GM19035 (cell line): Measurements from ENCODE around the gene FGF19.
"Not testable (repeated sequence)": the region's sequence is repeated elsewhere in the genome, so short reads cannot be mapped to it uniquely, and the experiment has no call there.

ENCODE experiments used
- ATAC-seq: cut with Tn5 transposase; IDR thresholded peaks from one replicate; pipeline ENCODE4 v1.9.1; 2021; ENCODE audit not compliant: unreplicated experiment

Gene FGF19

DNA sequence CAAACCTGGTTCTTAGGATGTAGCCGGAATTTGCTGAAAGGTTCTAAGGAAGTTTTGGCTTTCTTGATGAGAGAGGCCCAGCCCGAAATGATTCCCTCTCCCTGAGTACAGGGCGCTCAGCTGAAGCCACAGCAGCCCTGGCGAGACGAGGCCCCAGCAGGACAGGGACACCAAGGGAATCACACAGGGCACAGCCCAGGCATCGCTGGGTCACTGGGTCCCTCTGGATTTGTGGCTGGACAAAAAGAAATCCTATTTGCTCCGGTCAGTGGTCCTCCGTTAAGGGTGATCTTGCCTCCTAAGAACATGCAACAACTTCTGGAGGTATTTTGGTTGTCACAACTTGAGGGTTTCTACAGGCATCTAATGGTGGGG is 6.4 kb downstream of the FGF19 start:
- no peak for ATAC-seq

GRCh38 chr11:69696749-69697468 is 6.9 kb downstream of the FGF19 start:
- no peak for ATAC-seq

- ATAC-seq, result not testable (repeated sequence)
Measured at GRCh38 chr11:69695995-69696394, 7.8 kb downstream of the FGF19 start.

DNA sequence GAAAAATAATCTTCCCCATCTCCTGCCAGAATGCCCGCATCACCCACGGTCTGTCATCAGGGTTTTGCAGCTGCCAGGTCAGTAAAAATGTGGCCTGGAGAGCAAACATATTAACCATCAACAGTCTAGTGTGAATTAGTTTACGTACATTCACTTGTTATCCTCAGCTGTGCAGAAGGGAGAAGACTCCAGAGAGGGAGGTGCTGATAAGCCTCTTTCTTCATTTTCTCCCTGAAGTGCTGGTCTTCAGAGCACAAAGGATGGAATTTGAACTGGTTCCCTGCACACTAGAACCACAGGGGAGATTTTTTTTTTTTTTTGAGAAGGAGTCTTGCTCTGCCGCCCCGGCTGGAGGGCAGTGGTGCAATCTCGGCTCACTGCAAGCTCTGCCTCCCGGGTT is 8.2 kb downstream of the FGF19 start:
- ATAC-seq, result no peak

GRCh38 chr11:69694781-69695180 is 9.0 kb downstream of the FGF19 start:
- ATAC-seq, result no peak

GRCh38 chr11:69692422-69692821 is 11.4 kb downstream of the FGF19 start:
- no peak for ATAC-seq

DNA sequence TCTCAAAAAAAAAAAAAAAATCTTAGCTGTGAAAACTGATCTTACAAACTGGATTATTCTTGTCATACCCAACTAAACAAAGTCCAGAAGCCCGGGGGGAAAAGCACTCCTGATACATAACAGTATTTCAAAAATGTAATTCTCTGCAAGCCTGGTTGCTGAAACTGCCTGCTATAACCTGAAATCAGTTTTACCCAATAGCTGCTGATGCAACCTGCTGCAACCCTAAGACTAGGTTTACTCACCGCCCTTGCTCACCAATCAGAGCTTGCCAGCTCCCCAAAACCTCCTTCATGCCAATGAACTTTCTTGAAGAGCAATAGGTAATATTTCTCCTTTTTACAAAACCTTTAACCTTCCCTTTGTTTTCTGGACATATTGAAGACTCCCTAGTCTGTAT is 12.4 kb downstream of the FGF19 start:
- ATAC-seq, result no peak

DNA sequence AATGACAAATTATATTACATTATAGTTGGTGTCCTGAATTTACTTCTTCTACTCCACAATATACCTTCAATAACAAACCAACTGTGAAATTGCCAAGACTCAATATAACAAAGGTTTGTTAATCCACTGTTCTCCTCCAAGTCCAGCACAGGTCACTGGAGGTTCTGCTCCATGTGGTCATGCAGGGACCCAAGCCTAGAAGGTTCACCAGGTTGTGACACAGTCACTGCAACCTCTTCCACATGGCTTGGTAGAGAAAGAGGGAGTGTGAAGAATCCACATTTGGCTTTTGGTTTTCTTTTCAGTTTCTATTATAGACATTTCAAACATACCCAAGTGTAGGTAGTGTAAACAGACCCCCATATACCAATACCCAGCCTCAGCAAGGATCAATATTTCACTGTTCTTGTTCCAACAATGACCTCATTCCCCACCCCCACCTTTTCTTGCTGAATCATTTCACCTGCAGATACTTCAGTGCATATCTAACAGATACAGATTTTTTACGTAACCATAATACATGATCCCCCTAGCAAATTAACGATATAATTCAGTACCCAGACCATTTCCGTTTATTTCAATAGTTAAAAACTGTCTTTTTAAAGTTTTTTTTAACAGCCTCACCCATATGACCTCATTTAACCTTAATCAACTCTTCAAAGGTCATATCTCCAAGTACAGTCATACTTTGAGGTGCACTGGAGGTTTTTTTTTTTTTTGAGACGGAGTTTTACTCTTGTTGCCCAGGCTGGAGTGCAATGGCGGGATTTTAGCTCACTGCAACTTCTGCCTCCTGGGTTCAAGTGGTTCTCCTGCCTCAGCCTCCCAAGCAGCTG is 14.1 kb downstream of the FGF19 start:
- ATAC-seq, result no peak

DNA sequence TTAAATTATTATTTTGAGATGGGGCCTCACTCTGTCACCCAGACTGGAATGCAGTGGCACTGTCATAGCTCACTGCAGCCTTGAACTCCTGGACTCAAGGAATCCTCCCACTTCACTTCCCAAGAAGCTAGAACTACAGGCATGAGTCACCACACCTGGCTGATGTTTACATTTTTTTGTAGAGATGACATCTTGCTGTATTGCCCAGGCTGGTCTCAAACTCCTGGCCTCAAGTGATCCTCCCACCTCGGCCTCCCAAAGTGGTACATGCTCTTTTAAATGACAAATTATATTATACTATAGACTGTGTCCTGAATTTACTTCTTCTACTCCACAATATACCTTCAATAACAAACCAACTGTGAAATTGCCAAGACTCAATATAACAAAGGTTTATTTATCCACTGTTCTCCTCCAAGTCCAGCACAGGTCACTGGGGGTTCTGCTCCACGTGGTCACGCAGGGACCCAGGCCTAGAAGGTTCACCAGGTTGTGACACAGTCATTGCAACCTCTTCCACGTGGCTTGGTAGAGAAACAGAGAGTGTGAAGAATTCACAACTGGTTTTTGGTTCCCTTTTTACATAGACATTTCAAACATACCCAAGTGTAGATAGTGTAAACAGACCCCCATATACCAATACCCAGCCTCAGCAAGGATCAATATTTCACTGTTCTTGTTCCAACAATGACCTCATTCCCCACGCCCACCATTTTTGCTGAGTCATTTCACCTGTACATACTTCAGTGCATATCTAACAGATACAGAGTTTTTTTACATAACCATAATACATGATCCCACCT is 15.7 kb downstream of the FGF19 start:
- not testable (repeated sequence) for ATAC-seq

DNA sequence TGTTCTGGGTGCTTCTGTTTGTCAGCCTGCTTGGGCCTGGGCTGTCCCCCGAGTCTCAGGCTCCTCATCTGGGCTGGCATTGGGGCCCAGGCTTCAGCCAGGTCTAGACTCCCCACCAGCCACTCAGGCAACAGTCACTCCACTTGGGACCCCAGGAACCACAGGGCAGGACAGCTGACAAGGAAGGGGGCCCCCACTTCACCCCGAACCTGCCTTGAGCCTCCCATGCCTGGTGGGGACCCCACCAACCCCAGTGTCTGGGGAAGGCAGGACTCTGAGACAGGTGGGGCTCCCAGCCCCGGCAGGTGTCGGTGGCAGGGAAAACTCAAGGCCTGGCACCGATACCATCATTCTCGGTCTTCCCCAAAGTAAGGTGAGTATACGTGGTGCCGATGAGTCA is 17.0 kb downstream of the FGF19 start:
- ATAC-seq, result no peak

DNA sequence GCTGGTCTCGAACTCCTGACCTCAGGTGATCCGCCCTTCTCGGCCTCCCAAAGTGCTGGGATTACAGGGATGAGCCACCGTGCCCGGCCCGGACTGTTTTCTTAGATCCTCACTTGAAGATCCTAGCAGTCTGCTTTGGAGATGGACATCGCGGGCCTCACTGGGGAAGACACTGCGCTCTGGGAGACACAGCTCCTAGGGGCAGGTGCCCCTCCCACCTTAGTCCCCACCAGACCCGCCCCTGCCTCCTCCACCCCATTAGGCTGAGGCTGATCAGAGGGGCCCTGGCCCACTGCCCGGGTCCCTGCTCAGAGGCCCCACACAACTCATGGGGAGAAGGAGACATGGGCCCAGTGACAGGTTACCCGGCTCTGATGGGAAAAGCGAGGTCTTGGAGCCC is 17.4 kb downstream of the FGF19 start:
- ATAC-seq, result no peak

DNA sequence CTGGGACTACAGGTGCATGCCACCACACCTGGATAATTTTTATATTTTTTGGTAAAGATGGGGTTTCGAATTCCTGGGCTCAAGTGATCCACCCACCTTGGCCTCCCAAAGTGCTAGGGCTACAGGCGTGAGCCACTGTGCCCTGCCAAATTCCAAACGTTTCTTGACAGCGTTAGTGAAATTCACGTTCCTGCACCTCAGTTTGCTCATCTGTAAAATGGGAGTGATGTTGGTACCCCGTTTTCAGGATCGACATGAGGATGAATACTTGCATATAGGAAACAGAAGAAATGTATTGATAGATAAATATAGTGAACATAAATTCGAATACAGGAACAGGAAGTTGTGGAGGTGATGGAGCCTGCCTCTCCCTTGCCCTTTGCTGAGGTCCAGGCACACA is 18.5 kb downstream of the FGF19 start:
- no peak for ATAC-seq

DNA sequence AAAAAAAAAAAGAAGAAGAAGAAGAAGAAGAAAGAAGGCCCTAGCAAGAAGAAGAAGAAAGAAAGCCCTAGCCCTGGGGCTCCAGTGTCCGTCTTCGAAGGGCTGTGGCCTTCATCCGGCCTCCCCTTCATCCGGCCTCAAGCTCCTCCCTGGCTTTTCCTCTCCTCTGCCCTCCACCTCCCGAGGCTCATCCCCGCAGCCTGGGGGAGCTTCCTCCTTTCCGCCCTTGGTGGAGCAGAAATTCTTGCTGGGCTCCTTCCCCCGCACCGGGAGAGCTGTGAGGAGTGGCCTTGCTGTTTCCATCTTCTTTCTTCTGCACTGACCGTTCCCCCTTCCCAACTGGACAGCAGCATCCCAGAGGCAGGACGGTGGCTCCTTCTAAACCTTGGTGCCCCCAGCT is 19.2 kb downstream of the FGF19 start:
- ATAC-seq, result no peak

DNA sequence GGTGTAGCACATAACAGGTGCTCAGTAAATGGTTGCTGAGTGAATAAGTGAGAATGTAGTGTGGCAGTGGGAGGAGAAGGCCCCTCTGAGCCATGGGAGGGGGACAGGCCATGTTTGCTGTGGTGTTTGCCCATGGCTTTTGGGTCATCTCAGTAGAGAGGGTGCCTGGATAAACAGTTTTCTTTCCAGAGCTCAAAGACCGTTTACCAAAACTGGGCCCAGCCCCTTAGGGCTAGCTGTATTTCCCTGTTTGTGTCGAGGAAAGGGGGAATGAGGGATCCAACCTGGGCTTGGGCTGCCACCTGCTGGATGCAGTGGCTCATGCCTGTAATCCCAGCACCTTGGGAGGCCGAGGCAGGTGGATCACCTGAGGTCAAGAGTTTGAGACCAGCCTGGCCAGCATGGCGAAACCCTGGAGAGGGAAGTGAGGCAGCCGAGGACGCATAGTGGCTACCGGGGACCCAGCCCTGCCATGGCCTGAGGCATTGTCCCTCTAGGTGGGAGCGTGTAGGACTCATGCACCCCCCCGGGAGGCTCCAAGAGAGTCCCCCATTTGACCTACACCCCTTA is 20.0 kb downstream of the FGF19 start:
- ATAC-seq, result no peak

DNA sequence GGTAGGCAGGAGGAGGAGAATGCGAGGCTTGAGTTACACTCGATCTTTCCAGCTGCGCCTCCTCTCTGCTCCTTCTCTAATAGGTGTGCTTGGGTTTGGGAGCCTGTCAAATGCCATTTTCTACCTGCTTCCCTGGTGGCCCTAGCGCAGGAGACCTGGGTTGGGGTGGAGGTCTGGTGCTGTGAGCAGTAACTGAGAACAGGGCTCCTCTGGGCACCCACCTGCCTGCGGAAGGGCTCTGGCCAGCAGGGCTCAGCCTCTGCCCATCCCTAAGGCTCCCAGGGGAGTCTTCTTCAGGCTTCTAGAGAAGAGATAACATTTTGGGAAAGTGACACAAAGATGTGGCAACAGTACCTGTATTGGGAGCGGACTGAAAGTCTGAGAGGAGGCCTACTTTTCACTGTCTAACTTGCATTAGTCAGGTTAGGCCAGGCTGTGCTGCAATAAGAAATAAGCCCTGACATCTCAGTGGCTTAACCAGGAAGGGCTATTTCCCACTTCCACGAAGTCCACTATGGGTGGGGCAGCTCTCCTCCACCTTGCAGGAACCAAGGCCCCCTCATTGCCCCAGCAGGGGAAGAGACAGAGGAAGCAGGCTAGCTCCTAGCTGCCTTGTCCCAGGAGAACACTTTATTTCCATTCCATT is 21.0 kb downstream of the FGF19 start:
- ATAC-seq, result no peak

DNA sequence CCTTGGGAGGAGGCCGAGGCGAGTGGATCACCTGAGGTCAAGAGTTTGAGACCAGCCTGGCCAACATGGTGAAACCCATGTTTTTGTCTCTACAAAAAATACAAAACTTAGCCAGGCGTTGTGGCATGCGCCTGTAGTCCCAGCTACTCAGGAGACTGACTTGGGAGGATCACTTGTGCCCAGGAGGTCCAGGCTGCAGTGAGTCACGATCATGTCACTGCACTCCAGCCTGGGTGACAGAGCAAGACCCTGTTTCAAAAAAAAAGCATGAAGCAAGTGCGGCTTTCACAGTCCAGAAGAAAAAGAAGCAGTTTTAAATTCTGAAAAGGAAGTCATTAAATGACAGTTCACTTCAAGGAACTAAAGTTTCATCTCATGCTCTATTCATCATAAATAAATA is 21.6 kb downstream of the FGF19 start:
- ATAC-seq, result no peak

GRCh38 chr11:69680688-69681087 is 23.1 kb downstream of the FGF19 start:
- no peak for ATAC-seq

DNA sequence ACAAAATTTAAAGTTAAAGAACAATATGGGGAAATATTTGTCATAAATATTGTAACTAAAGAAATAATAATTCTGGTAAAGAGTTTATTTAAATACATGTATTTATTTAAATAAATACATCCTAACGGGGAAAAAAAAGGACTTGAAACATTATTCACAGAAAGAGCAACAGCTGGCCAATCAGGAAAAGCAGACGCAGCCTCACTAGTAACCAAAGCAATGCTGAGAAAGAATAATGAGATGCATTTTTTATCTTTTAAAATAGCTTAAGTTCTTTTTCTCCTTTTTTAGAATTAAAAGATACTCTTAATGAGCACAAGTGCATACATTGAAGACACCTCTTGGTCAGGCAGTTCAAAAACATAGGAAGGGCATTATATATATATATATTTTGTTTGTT is 26.1 kb downstream of the FGF19 start:
- ATAC-seq, result no peak

DNA sequence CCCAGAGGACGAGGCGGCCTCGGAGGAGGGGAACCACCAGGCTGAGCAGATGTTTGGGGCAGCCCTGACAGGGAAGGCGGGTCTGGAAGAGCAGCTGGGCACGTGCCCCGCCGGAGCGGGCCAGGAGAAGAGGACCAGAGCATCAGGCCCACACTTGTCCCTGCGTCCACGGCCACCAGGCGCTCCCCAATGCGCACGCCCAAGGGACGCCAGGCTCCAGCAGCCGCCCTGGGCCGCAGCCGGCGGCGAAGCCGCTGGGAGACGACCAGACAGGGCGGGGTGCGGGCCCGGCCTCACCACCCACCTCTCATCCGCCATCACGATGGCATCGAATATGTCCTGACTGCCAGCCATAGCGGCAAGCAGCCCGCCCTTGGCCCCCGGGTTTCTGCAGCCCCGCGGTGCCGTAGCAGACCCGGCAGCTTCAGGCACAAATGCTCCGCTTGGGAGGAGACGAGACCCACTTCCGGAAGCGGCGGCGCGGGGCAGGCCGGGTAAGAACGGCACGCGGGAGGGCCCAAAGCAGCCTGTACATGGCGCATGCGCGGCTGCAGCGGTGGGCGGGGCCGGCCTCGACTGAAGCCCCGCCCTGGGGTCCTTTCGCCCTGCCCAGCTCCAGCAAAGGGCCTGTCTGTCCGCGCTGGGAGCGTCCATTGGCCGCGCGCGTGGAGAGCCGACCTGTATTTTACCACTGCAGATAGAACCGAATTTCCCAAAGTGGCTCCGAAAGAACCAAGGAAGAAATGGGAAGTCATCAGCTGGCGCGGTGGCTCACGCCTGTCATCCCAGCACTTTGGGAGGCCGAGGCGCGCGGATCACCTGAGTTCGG is 28.7 kb downstream of the FGF19 start, which contains the start of gene LTO1:
TSS of gene LTO1 (minus strand) at position 468 of the 829 bp plus-strand sequence. CDS start at position 354, 114 bp downstream.
- ATAC-seq, result peak; percentile 86
